ENCODE results near the gene DNAAF1.

DNA sequence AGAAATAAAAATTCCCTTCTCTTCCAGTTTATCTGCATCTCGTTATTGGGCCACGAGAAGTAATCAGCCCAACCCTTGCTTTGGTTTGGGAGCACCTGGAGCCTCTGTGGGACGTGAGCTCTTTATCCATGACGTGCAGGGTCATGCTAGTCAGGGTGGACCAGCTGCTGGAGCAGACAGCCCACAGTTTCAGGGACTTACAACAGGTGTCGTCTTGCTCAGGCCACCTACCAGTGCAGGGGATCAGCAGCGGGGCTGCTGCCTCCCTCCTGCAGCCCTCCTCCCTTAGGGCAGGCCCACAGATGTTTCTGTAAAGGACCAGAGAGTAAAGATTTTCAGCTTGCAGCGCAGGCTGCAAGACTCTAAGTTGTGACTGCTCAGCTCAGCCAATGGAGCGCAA lies 62.8 kb downstream of the DNAAF1 start:
- TF ChIP-seq CTCF (IDR thresholded peaks at IDR 0.05) (no peak), EZH2phosphoT487 (IDR thresholded peaks at IDR 0.05) (no peak), EZH2 (IDR thresholded peaks at IDR 0.05) (no peak)
